ENCODE measurements around the gene MEI1.

MEI1 gene

DNA sequence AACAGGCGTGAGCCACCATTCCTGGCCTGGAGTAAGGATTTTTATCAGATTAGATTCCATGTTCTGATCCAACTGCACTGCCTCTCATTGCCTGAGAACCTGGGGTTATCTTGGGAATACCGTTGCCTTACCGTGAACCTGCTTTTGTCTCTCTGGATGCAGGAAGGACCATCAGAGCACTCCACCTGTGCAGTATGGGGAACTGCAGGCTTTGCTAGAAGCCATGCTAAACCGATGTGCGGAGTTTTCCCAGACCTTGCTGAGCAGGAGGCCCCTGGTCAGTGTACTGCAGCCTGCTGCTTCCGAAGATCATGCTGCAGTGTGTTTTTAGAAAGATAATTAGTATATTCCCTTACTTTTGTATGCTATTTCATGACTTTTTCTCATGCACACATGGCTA, 43.6 kb downstream of the MEI1 start:
- H3K4me3 ChIP-seq (ENCODE audit: low read depth, low read length), result no peak overlapping the region
- TF ChIP-seq, protein P1, sequence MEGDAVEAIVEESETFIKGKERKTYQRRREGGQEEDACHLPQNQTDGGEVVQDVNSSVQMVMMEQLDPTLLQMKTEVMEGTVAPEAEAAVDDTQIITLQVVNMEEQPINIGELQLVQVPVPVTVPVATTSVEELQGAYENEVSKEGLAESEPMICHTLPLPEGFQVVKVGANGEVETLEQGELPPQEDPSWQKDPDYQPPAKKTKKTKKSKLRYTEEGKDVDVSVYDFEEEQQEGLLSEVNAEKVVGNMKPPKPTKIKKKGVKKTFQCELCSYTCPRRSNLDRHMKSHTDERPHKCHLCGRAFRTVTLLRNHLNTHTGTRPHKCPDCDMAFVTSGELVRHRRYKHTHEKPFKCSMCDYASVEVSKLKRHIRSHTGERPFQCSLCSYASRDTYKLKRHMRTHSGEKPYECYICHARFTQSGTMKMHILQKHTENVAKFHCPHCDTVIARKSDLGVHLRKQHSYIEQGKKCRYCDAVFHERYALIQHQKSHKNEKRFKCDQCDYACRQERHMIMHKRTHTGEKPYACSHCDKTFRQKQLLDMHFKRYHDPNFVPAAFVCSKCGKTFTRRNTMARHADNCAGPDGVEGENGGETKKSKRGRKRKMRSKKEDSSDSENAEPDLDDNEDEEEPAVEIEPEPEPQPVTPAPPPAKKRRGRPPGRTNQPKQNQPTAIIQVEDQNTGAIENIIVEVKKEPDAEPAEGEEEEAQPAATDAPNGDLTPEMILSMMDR (IDR thresholded peaks at IDR 0.05; ENCODE audit: control insufficient read depth, extremely low read depth, insufficient read depth), result no peak
- DNase-seq (ENCODE audit: low read depth), result no peak

DNA sequence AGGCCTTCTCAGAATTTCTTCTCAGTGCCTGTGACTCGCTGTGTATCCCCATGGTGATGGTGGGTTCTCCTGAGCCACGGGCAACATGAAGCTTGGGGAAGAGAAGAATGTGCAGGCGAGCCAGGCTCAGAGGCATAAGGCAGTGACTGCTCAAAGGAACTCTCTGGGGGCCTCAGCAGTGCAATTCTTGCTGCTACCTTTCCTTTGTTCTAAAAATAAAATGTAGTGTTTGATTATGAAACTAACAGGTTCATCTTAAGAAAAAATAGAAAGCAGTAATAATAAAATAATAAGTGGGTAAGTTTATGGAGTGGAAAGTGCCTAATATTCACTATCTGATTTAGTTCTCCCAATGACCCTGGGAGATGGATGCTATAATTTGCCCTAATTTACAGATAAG, 46.7 kb downstream of the MEI1 start:
- TF ChIP-seq, protein P1 (IDR thresholded peaks at IDR 0.05; ENCODE audit: control insufficient read depth, extremely low read depth, insufficient read depth), result no peak
- H3K4me3 ChIP-seq (ENCODE audit: low read depth, low read length), result no peak overlapping the region
- DNase-seq (ENCODE audit: low read depth), result no peak

DNA sequence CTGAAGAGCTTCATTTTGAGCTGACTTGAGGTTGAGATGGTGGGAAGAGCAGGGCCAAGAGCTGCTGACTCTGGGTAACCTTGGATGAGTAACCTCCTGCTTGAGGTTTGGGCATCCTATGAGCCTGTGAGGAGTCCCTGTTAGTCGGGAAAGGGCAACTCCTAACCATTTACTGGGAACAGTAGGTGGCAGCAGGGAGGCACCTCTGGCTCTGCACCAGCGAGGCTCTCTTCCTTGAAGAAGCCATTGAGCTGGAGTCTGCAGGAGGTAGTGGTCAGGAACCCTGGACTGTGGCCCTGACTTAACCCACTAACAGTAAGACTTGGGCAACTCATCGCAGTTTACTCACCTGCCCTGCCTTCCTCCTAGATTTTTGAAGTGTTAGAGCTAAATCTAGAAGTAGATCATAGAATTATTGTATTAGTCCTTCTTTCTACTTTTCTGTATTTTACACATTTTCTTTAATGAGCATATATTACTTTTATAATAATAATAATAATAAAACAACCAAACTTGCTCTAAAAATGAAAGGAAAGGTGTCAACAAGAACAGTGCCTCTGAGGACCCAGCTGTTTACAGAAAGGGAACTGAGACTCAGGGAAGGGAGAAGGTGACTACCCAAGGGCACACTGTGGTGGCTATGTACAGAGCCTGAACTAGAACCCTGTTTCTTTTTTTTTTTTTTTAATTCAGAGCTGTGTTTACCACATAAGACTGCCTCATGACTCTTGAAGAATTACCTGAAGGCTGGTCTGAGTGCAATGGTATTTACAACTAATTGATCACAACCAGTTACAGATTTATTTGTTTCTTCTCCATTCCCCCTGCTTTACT, 47.5 kb downstream of the MEI1 start:
- DNase-seq (ENCODE audit: low read depth), result peak; percentile 46
- H3K4me3 ChIP-seq (ENCODE audit: low read depth, low read length), result no peak overlapping the region
- TF ChIP-seq, protein P1 (IDR thresholded peaks at IDR 0.05; ENCODE audit: control insufficient read depth, extremely low read depth, insufficient read depth), result peak; percentile 82

DNA sequence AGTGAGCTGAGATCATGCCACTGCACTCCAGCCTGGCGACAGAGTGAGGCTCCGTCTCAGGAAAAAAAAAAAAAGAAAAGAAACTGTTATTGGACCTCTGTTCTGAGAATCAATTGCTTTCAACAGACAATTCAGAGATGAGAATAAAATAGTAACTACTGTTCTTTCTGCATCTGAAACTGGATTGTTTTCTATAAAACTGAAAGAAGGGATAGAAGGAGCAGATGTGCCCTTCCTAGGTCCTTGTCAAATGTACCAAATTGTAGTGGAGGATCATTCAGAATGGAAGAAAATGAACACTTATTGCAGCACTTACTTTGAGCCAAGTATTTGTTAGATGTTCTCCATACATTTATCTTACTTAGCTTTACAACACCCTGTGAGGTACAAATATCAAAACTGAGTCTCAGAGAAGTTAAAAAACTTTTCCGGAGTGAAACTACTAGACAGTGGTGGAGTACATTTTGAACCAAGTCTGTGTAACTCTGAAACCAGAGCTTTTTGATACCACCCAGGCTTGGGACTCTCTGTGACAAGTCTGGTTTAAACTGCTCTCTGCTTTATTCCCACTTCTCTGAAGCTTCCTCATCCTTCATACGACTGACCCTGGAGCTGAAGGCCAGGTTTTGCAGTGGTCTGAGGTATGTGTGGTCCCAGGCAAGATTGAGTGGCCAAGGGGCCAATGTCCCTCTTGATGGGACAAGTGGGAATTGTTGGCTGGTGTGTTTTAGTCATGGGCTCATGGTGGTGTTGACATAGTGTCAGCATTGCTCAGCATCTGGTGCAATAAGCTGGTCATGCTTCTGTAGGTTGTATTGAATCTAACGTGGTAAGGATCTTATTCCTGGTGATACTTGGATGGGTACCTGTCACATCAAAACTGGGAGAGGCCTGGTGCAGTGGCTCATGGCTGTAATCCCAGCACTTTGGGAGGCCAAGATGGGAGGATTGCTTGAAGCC, 53.0 kb downstream of the MEI1 start:
- no peak for DNase-seq (ENCODE audit: low read depth)
- TF ChIP-seq, protein P1 (IDR thresholded peaks at IDR 0.05; ENCODE audit: control insufficient read depth, extremely low read depth, insufficient read depth), result no peak
- H3K4me3 ChIP-seq (ENCODE audit: low read depth, low read length), result no peak overlapping the region

DNA sequence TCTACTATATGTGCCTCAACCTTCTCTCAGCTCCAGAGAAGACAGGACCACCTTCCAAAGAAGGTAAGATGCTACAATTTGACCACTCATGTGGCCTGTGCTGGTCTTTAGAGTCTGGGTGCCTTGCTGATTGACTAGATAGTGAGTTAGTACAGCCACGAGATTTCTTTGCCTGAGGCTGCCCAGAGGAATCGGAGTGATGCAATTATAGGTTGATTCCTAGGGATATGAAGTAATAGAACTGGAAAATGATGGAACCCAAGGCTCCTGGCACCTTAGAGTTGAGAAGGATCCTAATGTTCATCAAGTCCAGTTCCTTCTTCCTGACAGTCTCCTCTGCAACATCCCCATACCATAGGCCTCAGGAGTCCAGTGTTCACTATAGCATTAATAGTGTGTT, 54.7 kb downstream of the MEI1 start:
- no peak overlapping the region for H3K4me3 ChIP-seq (ENCODE audit: low read depth, low read length)
- no peak for DNase-seq (ENCODE audit: low read depth)
- TF ChIP-seq, protein P1 (IDR thresholded peaks at IDR 0.05; ENCODE audit: control insufficient read depth, extremely low read depth, insufficient read depth), result no peak

DNA sequence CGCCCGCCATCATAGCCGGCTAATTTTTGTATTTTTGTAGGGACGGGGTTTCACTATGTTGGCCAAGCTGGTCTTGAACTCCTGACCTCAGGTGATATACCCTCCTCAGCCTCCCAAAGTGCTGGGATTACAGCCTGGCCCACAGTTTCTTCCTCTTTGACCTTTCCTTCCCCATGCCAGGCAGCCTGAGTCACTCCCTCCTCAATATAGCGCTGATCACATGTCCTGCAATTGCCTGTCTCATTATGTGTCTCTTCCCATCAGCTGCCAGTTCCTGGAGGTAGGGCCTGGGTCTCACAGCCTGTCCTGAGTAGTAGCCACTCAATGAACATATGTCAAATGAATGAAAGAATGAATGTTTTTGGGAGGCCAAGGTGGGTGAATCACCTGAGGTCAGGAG, 58.2 kb downstream of the MEI1 start:
- H3K4me3 ChIP-seq (ENCODE audit: low read depth, low read length), result no peak overlapping the region
- TF ChIP-seq, protein P1 (IDR thresholded peaks at IDR 0.05; ENCODE audit: control insufficient read depth, extremely low read depth, insufficient read depth), result no peak
- no peak for DNase-seq (ENCODE audit: low read depth)
